Caco-2 (cell line): ENCODE data around the gene PPIE. TPM values are rescaled to one million over a fixed set of nuclear protein-coding genes. Genes with fewer than 3 reads are reported as not detected.

Experiments
- BruUV-seq: library from RNA; stranded (reverse); fragments of 400-500 nt; replicated peaks from 2 replicates; lab custom pipeline; 2021; lab: Mats Ljungman, UMichigan
- CTCF ChIA-PET: fragments of 300-600 bp; sonication (Branson Sonifier 250); formaldehyde crosslinking; loops from one replicate; lab custom pipeline; 2022; ENCODE audit warnings: antibody characterized with exemption; lab: Charles Lee
- POLR2A ChIA-PET: fragments of 300-600 bp; sonication (Branson Sonifier 250); formaldehyde crosslinking; loops from one replicate; lab custom pipeline; 2022; ENCODE audit warnings: antibody characterized with exemption; lab: Charles Lee
- DNase-seq, 2 experiments: peaks; one replicate each; pipeline versions ENCODE4 v3.0.0 to v3.0.0-alpha.2; 2020 to 2022
- H3K27me3 ChIP-seq: replicated peaks from 2 replicates; pipeline ENCODE4 v1.6.0; 2011; ENCODE audit warnings: low read length; ENCODE audit not compliant: control insufficient read depth, insufficient read depth
- H3K36me3 ChIP-seq: 2 replicates; pipeline ENCODE4 v1.5.1; 2011; ENCODE audit warnings: low read length; ENCODE audit not compliant: control insufficient read depth, insufficient read depth
- H3K4me1 ChIP-seq: fragments of 250-450 bp; sonication (Bioruptor Pico); 2 replicates; pipeline ENCODE4 v1.5.1; 2020; ENCODE audit warnings: mild to moderate bottlenecking
- H3K4me3 ChIP-seq: 2 replicates; pipeline ENCODE4 v1.5.1; 2011; ENCODE audit warnings: low read depth, mild to moderate bottlenecking, control low read depth, low read length
- H3K9me3 ChIP-seq: fragments of 250-450 bp; sonication (Bioruptor Pico); 2 replicates; pipeline ENCODE4 v1.5.1; 2020; ENCODE audit warnings: mild to moderate bottlenecking, moderate library complexity
- H3K27ac Mint-ChIP-seq: one replicate; pipeline ENCODE4 v1.8.0; 2022; ENCODE audit warnings: mixed read lengths; ENCODE audit not compliant: unreplicated experiment
- H3K27me3 Mint-ChIP-seq: one replicate; pipeline ENCODE4 v1.8.0; 2022; ENCODE audit warnings: mixed read lengths; ENCODE audit not compliant: insufficient read depth, unreplicated experiment
- H3K36me3 Mint-ChIP-seq: one replicate; pipeline ENCODE4 v1.8.0; 2022; ENCODE audit warnings: mild to moderate bottlenecking, mixed read lengths; ENCODE audit not compliant: insufficient read depth, unreplicated experiment
- H3K4me1 Mint-ChIP-seq: one replicate; pipeline ENCODE4 v1.8.0; 2022; ENCODE audit warnings: low read depth, mixed read lengths; ENCODE audit not compliant: unreplicated experiment
- H3K4me3 Mint-ChIP-seq: one replicate; pipeline ENCODE4 v1.8.0; 2022; ENCODE audit warnings: mild to moderate bottlenecking, moderate library complexity, mixed read lengths; ENCODE audit not compliant: unreplicated experiment
- H3K9me3 Mint-ChIP-seq: one replicate; pipeline ENCODE4 v1.8.0; 2022; ENCODE audit warnings: mixed read lengths; ENCODE audit not compliant: unreplicated experiment
- intact Hi-C: fragments of 100-400 bp; cut with micrococcal nuclease; formaldehyde crosslinking; loops from one replicate; pipeline ENCODE4 v1.10.0; 2022; ENCODE audit not compliant: unreplicated experiment
- total RNA-seq: library from RNA; stranded (reverse); gene quantifications from 2 replicates; pipeline ENCODE4 v1.2.3, GENCODE V29; 2022
- TF ChIP-seq, protein P1 (sequence below), 2 experiments: fragments of 200-600 bp in 1 of 2; IDR thresholded peaks; 1 replicate in 1 of 2; 2 replicates in 1 of 2; pipeline versions ENCODE4 v1.5.1 to v1.8.0; 2011 to 2022; ENCODE audit warnings: antibody characterized with exemption in 1 of 2, control low read depth in 1 of 2, inconsistent platforms in 1 of 2, low read depth in 1 of 2, low read length in 1 of 2, mild to moderate bottlenecking in 1 of 2, moderate library complexity in 1 of 2; ENCODE audit not compliant: insufficient read depth in 1 of 2, severe bottlenecking in 1 of 2, unreplicated experiment in 1 of 2

Gene PPIE
- total RNA-seq, 1 experiment from 2014 or later = 39.2 TPM

DNA sequence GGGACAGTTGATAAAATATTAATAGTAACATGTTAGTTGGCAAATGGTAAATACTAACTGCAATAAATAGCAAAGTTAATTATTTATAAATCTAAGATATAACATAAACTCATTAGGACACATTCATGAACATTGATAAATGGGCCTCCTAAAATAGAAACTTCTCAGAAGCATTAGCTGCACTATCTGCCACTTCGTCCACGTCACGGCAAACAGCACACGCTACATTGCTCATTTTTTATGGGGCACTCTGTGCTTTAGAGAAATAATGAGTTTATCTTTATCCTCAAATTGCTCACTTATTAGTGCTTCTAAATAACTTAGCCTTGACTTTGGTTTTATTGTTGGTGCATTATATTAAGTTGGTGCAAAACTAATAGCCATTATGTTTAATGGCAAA lies 31.2 kb upstream of the PPIE start:
- Histone ChIP-seq H3K36me3 (no peaks in the 10 kb centered on the region), H3K27me3 (no peaks in the 10 kb centered on the region), H3K9me3 (no peaks in the 10 kb centered on the region), H3K4me3 (no peak overlapping the region), H3K4me1 (peaks cover 6% of the 10 kb centered on the region)
- intact Hi-C loops = no loop called here
- CTCF ChIA-PET = no interaction called here
- Mint-ChIP-seq H3K27ac (no peak overlapping the region), H3K9me3 (no peaks in the 10 kb centered on the region), H3K4me1 (peaks cover 10% of the 10 kb centered on the region), H3K36me3 (no peaks in the 10 kb centered on the region), H3K4me3 (no peak overlapping the region), H3K27me3 (no peaks in the 10 kb centered on the region)
- TF ChIP-seq, protein P1, sequence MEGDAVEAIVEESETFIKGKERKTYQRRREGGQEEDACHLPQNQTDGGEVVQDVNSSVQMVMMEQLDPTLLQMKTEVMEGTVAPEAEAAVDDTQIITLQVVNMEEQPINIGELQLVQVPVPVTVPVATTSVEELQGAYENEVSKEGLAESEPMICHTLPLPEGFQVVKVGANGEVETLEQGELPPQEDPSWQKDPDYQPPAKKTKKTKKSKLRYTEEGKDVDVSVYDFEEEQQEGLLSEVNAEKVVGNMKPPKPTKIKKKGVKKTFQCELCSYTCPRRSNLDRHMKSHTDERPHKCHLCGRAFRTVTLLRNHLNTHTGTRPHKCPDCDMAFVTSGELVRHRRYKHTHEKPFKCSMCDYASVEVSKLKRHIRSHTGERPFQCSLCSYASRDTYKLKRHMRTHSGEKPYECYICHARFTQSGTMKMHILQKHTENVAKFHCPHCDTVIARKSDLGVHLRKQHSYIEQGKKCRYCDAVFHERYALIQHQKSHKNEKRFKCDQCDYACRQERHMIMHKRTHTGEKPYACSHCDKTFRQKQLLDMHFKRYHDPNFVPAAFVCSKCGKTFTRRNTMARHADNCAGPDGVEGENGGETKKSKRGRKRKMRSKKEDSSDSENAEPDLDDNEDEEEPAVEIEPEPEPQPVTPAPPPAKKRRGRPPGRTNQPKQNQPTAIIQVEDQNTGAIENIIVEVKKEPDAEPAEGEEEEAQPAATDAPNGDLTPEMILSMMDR (IDR thresholded peaks at IDR 0.05; ENCODE audit: insufficient read depth in 1 of 2, low read depth in 1 of 2, low read length in 1 of 2, severe bottlenecking in 1 of 2, unreplicated experiment in 1 of 2) = no peak
- POLR2A ChIA-PET = no interaction called here
- DNase-seq = no peak
- BruUV-seq = no TSS peak

DNA sequence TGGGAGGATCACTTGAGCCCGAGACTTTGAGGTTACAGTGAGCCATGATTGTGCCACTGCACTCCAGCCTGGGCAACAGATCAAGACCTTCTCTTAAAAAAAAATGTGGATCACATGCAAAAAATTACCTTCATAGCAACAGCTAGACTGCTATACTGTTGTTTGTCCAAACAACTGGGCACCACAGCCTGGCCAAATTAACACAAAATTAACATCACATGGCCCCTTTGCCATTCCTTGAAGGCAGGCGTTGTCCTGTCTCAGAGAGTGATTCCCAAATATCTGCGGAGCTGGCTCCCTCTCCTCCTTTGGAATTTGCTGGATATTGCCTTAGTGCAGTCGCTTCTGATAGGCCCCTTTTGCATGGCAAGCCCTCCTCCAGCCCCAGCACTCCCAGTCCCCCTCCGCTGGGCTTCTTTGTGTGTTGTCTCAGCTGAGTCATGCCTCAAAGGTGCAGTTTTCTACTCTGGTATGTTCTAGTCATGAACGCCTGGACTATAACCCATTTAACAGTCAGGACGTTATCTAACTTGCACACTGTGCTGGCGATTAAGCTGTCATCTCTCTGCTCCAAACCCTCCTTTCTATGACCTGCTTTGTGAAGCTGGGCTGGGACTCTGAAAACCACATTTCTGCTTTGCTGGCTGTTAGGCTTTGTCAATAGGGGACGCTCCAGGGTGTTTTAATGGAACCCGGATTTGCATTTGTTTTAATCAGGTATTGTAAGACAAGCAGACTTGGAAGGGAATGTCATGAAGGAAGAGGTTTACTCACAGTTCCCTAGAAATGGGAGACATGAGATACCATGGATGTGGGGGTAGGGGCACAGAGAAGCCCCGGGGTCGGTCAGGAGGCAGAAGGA lies 27.3 kb upstream of the PPIE start:
- H3K27me3 ChIP-seq = no peaks in the 10 kb centered on the region

DNA sequence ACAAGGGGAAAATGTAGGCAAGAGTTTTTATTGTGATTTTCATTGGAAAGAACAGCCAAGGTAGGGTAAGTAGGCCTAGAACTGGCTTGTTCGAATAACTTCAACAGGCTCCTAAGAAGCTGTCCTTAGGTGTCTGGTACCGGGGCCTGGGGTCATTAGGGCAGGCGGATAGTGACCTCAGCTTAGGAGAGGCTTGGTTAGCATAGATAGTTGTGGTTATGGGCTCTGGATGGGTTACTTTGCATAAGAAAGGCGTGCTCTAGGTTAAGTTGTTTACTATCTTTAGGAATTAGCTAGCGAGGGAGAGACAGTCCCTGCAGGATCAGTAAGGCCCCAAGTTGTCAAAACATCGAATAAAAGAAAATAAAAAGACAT lies 26.7 kb upstream of the PPIE start:
- H3K9me3 Mint-ChIP-seq = no peaks in the 10 kb centered on the region
- peaks cover 6% of the 10 kb centered on the region for H3K4me1 ChIP-seq
- peak overlapping the region; percentile 2 for H3K27ac Mint-ChIP-seq
- H3K4me3 Mint-ChIP-seq = no peak overlapping the region
- no peak for DNase-seq
- H3K4me1 Mint-ChIP-seq = peaks cover 10% of the 10 kb centered on the region
- TF ChIP-seq, protein P1 (IDR thresholded peaks at IDR 0.05; ENCODE audit: insufficient read depth in 1 of 2, low read depth in 1 of 2, low read length in 1 of 2, severe bottlenecking in 1 of 2, unreplicated experiment in 1 of 2) = no peak
- no peaks in the 10 kb centered on the region for H3K27me3 Mint-ChIP-seq
- intact Hi-C loops = no loop called here
- no peaks in the 10 kb centered on the region for H3K36me3 ChIP-seq
- H3K27me3 ChIP-seq = no peaks in the 10 kb centered on the region
- ChIA-PET POLR2A (interaction anchor here (0.7 kb wide), 1 partner anchor 84 kb away, joined by 9 read pairs; no protein-coding TSS in a partner anchor), CTCF (no interaction called here)
- no peaks in the 10 kb centered on the region for H3K9me3 ChIP-seq
- no peak overlapping the region for H3K4me3 ChIP-seq
- no TSS peak for BruUV-seq
- H3K36me3 Mint-ChIP-seq = no peaks in the 10 kb centered on the region

More for the DNA sequence above, 27.3 kb upstream of the PPIE start:
- H3K4me3 ChIP-seq = no peak overlapping the region
- H3K36me3 ChIP-seq = no peaks in the 10 kb centered on the region
- H3K27ac Mint-ChIP-seq = peak overlapping the region; percentile 2
- POLR2A ChIA-PET = interaction anchor here (0.7 kb wide), 1 partner anchor 83 kb away, joined by 9 read pairs; no protein-coding TSS in a partner anchor
- TF ChIP-seq, protein P1 (IDR thresholded peaks at IDR 0.05; ENCODE audit: insufficient read depth in 1 of 2, low read depth in 1 of 2, low read length in 1 of 2, severe bottlenecking in 1 of 2, unreplicated experiment in 1 of 2) = no peak
- H3K9me3 ChIP-seq = no peaks in the 10 kb centered on the region
- intact Hi-C loops = no loop called here
- DNase-seq = peak; percentile 26 to 47
- H3K36me3 Mint-ChIP-seq = no peaks in the 10 kb centered on the region
- CTCF ChIA-PET = no interaction called here
- H3K9me3 Mint-ChIP-seq = no peaks in the 10 kb centered on the region
- H3K4me3 Mint-ChIP-seq = no peak overlapping the region
- H3K4me1 Mint-ChIP-seq = peaks cover 10% of the 10 kb centered on the region
- H3K4me1 ChIP-seq = peaks cover 6% of the 10 kb centered on the region
- H3K27me3 Mint-ChIP-seq = no peaks in the 10 kb centered on the region
- no TSS peak for BruUV-seq
